ENCODE results near the gene INSR. TPM values are rescaled to one million over a fixed set of nuclear protein-coding genes. Genes with fewer than 3 reads are reported as not detected.

Gene INSR
- total and polyA plus RNA-seq, 9 donors, result 7.9 to 17.9 (median 13.6) TPM

DNA sequence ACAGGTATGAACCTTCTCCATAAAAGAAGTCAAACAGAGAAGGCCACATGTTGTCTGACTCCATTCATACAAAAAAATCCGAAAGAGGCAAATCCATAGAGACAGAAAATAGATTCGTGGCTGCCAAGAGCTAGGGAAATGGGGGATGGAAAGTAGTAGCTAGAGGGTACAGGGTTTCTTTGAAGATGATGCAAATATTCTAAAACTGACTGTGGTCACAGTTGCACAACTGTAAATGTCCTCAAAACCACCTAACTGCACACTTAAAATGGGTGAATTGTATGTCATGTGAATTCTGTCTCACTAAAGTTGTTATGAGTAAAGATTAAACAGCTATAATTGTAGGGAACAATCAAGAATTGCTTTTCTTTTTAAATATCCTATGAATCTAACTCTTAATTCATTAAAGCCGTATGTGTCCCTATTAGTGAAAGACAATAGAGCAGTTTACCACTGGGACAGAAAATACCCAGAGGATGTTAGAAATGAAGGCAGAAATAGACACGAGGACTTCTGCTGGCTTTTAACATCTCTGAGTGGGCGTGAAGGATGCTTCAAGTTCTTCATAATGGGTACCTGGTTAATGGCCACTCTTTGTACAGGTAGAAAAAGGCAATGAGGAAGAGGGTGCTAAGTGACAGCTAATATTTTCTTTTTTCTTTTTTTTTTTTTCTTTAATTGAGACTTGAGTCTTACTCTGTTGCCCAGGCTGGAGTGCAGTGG, 21.2 kb downstream of the INSR start:
- Histone ChIP-seq H3K27me3 (ENCODE audit: control insufficient read depth, insufficient read depth, low read length) (no peaks in the 10 kb centered on the region), H3K36me3 (ENCODE audit: control insufficient read depth, insufficient read depth, low read length) (peaks cover 2% of the 10 kb centered on the region), H3K4me3 (ENCODE audit: low read length) (no peak overlapping the region), H3K9me3 (replicated peaks; ENCODE audit: control insufficient read depth, low read depth, low read length) (no peaks in the 10 kb centered on the region), H3K27ac (ENCODE audit: low read length) (no peak overlapping the region), H3K4me1 (ENCODE audit: control insufficient read depth, insufficient read depth, low read length) (no peaks in the 10 kb centered on the region)
- 44% methylated on average over 1 of the region's 5 CpGs for WGBS (ENCODE audit: insufficient coverage)
- DNase-seq, result no peak

DNA sequence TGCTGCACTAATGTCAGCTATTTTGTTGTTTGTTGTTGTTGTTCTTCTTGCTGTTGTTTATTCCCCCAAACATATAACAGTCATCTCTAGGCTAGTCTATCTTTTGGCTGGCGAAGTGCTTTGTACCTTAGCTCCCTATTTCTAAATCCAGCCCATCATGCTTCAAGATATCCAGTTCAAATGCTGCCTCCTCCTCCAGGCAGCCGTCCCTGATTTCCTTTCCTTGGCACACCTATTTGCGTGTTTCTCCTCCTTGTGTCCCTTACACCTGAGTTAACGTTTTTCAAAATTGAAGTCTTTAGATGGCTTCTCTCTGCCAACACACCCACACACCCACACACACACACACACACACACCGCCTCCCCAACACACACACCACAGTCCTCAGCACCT, 25.5 kb downstream of the INSR start:
- Histone ChIP-seq H3K27me3 (ENCODE audit: control insufficient read depth, insufficient read depth, low read length) (no peaks in the 10 kb centered on the region), H3K4me1 (ENCODE audit: control insufficient read depth, insufficient read depth, low read length) (no peaks in the 10 kb centered on the region), H3K27ac (ENCODE audit: low read length) (no peak overlapping the region), H3K9me3 (replicated peaks; ENCODE audit: control insufficient read depth, low read depth, low read length) (peaks cover 4% of the 10 kb centered on the region), H3K36me3 (ENCODE audit: control insufficient read depth, insufficient read depth, low read length) (peaks cover 18% of the 10 kb centered on the region), H3K4me3 (ENCODE audit: low read length) (no peak overlapping the region)
- WGBS (ENCODE audit: insufficient coverage), result 88% methylated on average over 4 of the region's 5 CpGs
- no peak for DNase-seq

DNA sequence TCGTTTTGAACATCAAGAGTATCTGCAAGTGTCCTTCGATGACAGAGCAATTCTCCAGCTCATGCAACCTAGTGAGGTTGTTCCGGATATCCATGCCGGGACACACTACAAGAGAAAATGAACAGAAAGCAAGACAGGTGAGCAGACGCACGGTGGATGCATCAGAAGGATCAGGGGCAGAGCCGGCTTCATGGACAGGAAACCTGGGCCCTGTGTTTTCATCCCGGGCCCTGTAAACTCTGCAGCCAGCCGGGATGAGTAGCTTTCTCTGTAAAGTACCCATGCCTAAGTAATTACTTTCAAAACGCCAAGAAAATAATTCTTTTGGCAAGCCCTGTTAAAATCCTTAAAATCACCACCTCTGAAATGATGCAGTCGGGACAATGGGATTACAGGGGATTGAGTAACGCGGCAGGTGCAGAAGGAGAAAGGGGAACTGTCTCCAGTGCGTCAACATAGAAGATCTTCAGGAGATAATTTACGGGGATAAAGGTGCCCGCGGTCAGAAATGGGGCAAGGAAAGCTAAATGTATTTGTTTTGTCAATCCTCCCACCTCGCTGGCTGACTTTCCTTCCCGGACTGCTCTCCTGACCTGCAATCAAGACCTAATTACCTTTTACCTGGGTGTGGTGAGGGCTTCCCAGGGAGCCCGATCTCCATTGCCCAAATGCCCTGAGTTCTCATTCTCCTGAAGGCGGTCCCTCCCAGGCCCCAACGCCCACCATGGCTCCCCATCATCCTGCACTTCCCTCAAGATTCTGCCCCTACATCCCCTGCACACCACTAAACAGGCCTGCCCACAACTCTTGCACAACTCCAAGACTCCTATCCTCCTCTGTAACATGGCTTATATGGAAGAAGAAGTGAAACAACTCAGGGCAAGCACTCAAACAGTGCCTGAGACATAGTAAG, 26.2 kb downstream of the INSR start:
- no peak overlapping the region for H3K4me3 ChIP-seq (ENCODE audit: low read length)
- DNase-seq, result peak; percentile 31
- H3K27me3 ChIP-seq (ENCODE audit: control insufficient read depth, insufficient read depth, low read length), result no peaks in the 10 kb centered on the region
- WGBS (ENCODE audit: insufficient coverage), result 87% methylated on average over 14 of the region's 22 CpGs
- H3K4me1 ChIP-seq (ENCODE audit: control insufficient read depth, insufficient read depth, low read length), result no peaks in the 10 kb centered on the region
- H3K27ac ChIP-seq (ENCODE audit: low read length), result no peak overlapping the region
- H3K36me3 ChIP-seq (ENCODE audit: control insufficient read depth, insufficient read depth, low read length), result peaks cover 18% of the 10 kb centered on the region
- H3K9me3 ChIP-seq (replicated peaks; ENCODE audit: control insufficient read depth, low read depth, low read length), result peaks cover 4% of the 10 kb centered on the region

DNA sequence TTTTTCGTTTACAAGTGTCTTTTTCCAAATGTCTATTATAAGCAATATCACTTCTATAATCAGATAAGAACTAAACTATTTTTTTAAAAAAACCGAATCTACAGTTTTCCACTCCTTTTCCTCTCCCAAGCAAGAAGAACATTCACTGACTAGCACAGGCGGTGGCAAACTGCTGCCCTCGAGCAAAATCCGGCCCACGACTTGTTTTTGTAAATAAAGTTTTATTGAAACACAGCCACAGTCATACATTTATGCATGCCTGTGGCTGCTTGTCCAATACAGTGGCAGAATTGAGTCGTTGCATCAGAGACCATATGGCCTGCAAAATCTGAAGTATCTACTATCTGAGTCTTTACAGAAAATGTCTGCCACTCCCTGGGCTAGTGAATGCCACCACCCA, 27.4 kb downstream of the INSR start:
- no peak for DNase-seq
- peaks cover 4% of the 10 kb centered on the region for H3K9me3 ChIP-seq (replicated peaks; ENCODE audit: control insufficient read depth, low read depth, low read length)
- 100% methylated on average over 3 of the region's 7 CpGs for WGBS (ENCODE audit: insufficient coverage)
- H3K4me1 ChIP-seq (ENCODE audit: control insufficient read depth, insufficient read depth, low read length), result no peaks in the 10 kb centered on the region
- H3K27ac ChIP-seq (ENCODE audit: low read length), result no peak overlapping the region
- no peaks in the 10 kb centered on the region for H3K27me3 ChIP-seq (ENCODE audit: control insufficient read depth, insufficient read depth, low read length)
- H3K4me3 ChIP-seq (ENCODE audit: low read length), result no peak overlapping the region
- H3K36me3 ChIP-seq (ENCODE audit: control insufficient read depth, insufficient read depth, low read length), result peaks cover 18% of the 10 kb centered on the region

DNA sequence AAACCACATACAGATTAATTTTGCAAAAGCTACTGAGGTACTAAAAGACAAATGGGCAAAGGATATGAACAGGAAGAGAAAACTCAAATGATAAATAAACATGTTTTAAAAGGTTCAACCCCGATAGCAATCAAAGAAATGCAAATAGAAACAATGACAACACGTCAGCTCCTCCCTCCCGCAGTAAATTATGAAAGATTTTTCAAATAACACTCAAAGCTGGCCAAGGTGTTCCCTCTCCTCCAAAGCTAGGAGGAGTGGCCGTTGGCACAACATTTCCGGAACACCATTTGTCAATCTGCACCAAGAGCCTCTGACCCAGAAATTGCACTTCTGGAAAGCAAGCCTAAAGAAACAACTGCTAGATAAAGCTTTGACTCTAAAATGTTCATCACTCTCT, 28.3 kb downstream of the INSR start:
- no peak for DNase-seq
- Histone ChIP-seq H3K27me3 (ENCODE audit: control insufficient read depth, insufficient read depth, low read length) (no peaks in the 10 kb centered on the region), H3K36me3 (ENCODE audit: control insufficient read depth, insufficient read depth, low read length) (peaks cover 18% of the 10 kb centered on the region), H3K4me3 (ENCODE audit: low read length) (no peak overlapping the region), H3K27ac (ENCODE audit: low read length) (no peak overlapping the region), H3K9me3 (replicated peaks; ENCODE audit: control insufficient read depth, low read depth, low read length) (peaks cover 4% of the 10 kb centered on the region), H3K4me1 (ENCODE audit: control insufficient read depth, insufficient read depth, low read length) (no peaks in the 10 kb centered on the region)
- 81% methylated on average over 3 of the region's 5 CpGs for WGBS (ENCODE audit: insufficient coverage)

DNA sequence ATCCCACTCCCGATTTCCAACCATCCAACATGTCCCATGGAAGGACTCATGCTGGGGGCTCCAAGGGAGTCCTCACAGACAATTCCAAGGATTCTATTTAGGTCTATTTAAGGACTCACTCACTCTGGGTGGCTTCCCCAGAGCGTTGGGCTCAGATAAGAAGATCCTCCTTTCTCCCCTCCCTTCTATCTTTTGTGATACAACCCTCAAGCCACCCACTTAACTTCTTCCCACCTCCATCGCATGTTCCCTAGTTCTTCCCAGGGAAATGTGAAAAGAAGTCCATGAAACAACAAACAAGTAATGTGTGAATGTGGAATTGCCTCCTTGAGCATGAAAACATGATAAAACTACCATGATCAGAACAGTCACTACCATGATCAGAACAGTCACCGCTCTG, 29.4 kb downstream of the INSR start:
- no peak for DNase-seq
- no peak overlapping the region for H3K27ac ChIP-seq (ENCODE audit: low read length)
- 100% methylated on average over 2 of the region's 4 CpGs for WGBS (ENCODE audit: insufficient coverage)
- peaks cover 8% of the 10 kb centered on the region for H3K4me1 ChIP-seq (ENCODE audit: control insufficient read depth, insufficient read depth, low read length)
- no peak overlapping the region for H3K4me3 ChIP-seq (ENCODE audit: low read length)
- no peaks in the 10 kb centered on the region for H3K27me3 ChIP-seq (ENCODE audit: control insufficient read depth, insufficient read depth, low read length)
- H3K36me3 ChIP-seq (ENCODE audit: control insufficient read depth, insufficient read depth, low read length), result peaks cover 16% of the 10 kb centered on the region
- H3K9me3 ChIP-seq (replicated peaks; ENCODE audit: control insufficient read depth, low read depth, low read length), result peaks cover 4% of the 10 kb centered on the region

DNA sequence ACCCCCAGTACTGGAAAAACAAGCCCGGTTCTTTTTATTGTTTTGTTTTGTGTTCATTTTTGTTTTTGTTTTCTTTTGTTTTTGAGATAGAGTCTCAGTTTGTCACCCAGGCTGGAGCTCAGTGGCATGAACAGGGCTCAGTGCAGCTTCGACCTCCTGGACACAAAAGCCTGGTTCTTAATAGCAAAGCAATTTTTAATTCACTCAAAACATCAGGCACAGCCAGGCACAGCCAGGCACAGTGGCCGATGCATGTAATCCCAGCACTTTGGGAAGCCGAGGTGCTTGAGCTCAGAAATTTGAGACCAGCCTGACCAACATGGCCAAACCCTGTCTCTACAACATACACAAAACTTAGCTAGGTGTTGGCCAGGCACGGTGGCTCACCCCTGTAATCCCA, 30.7 kb downstream of the INSR start:
- Histone ChIP-seq H3K36me3 (ENCODE audit: control insufficient read depth, insufficient read depth, low read length) (peaks cover 16% of the 10 kb centered on the region), H3K27ac (ENCODE audit: low read length) (no peak overlapping the region), H3K27me3 (ENCODE audit: control insufficient read depth, insufficient read depth, low read length) (no peaks in the 10 kb centered on the region), H3K4me3 (ENCODE audit: low read length) (no peak overlapping the region), H3K9me3 (replicated peaks; ENCODE audit: control insufficient read depth, low read depth, low read length) (peaks cover 4% of the 10 kb centered on the region), H3K4me1 (ENCODE audit: control insufficient read depth, insufficient read depth, low read length) (peaks cover 8% of the 10 kb centered on the region)
- 54% methylated on average over 3 of the region's 5 CpGs for WGBS (ENCODE audit: insufficient coverage)
- DNase-seq, result no peak

DNA sequence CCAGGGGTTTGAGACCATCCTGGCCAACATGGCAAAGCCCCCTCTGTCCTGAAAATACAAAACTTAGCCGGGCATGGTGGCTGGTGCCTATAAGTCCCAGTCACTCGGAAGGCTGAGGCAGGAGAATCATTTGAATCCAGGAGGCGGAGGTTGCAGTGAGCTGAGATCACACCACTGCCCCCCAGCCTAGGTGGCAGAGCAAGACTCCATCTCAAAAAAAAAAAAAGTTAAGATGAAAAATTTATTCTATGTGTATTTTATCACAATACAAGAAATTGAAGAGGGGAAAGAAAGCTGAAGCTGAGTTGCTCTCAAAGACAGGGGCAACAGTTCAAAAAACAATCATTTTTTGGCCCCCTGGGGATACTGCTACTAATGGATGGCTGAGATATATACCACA, 31.1 kb downstream of the INSR start:
- WGBS (ENCODE audit: insufficient coverage), result 86% methylated on average over 1 of the region's 3 CpGs
- H3K36me3 ChIP-seq (ENCODE audit: control insufficient read depth, insufficient read depth, low read length), result peaks cover 16% of the 10 kb centered on the region
- DNase-seq, result no peak
- no peak overlapping the region for H3K4me3 ChIP-seq (ENCODE audit: low read length)
- no peak overlapping the region for H3K27ac ChIP-seq (ENCODE audit: low read length)
- peaks cover 8% of the 10 kb centered on the region for H3K4me1 ChIP-seq (ENCODE audit: control insufficient read depth, insufficient read depth, low read length)
- H3K27me3 ChIP-seq (ENCODE audit: control insufficient read depth, insufficient read depth, low read length), result no peaks in the 10 kb centered on the region
- peaks cover 4% of the 10 kb centered on the region for H3K9me3 ChIP-seq (replicated peaks; ENCODE audit: control insufficient read depth, low read depth, low read length)

DNA sequence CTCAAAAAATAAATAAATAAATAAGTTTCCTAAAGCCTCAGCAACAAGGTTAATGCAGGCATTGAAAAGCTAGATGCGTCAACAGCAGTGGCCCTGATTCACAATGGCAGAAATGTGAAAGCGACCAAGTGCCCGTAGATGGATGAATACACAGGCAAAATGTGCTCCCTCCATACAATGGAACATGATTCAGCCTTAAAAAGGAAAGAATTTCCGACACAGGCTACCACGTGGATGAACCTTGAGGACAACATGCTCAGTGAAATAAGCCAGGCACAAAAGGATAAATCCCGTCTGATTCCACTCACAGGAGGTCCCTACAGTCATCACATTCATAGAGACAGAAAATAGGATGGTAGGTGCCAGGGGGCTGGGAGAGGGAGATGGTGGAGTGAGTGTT, 31.7 kb downstream of the INSR start:
- Histone ChIP-seq H3K27me3 (ENCODE audit: control insufficient read depth, insufficient read depth, low read length) (no peaks in the 10 kb centered on the region), H3K36me3 (ENCODE audit: control insufficient read depth, insufficient read depth, low read length) (peaks cover 11% of the 10 kb centered on the region), H3K27ac (ENCODE audit: low read length) (no peak overlapping the region), H3K9me3 (replicated peaks; ENCODE audit: control insufficient read depth, low read depth, low read length) (peaks cover 2% of the 10 kb centered on the region), H3K4me3 (ENCODE audit: low read length) (no peak overlapping the region), H3K4me1 (ENCODE audit: control insufficient read depth, insufficient read depth, low read length) (peaks cover 8% of the 10 kb centered on the region)
- DNase-seq, result no peak
- WGBS (ENCODE audit: insufficient coverage), result 96% methylated on average over 3 of the region's 6 CpGs

DNA sequence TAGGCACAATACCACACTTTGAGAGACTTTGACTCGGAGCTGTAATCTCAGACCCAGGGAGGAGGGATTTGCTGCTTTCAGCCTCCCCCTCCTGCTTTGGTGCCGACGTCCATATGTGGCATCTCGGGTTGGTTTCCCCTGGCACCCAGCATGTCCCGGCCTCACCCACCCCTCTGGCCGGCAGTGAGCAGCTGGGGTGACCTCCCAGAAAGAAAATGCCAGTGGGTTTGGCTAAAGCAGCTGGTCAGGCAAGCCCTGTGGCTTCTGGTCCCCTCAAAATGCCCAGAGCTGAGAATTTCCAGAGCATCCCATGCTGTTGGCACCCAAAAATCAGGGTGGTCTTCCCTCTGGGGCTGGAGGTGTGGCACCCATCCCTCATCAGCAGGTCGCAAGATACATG, 34.1 kb downstream of the INSR start:
- Histone ChIP-seq H3K36me3 (ENCODE audit: control insufficient read depth, insufficient read depth, low read length) (no peaks in the 10 kb centered on the region), H3K27me3 (ENCODE audit: control insufficient read depth, insufficient read depth, low read length) (no peaks in the 10 kb centered on the region), H3K4me1 (ENCODE audit: control insufficient read depth, insufficient read depth, low read length) (peaks cover 8% of the 10 kb centered on the region), H3K27ac (ENCODE audit: low read length) (no peak overlapping the region), H3K9me3 (replicated peaks; ENCODE audit: control insufficient read depth, low read depth, low read length) (no peaks in the 10 kb centered on the region), H3K4me3 (ENCODE audit: low read length) (no peak overlapping the region)
- WGBS (ENCODE audit: insufficient coverage), result 79% methylated on average over 7 of the region's 7 CpGs
- DNase-seq, result peak; percentile 24
